B cell (primary cell): ENCODE data around the gene KCNJ5.

Experiments
- CTCF ChIP-seq: fragments of 200-600 bp; IDR thresholded peaks from one replicate; pipeline ENCODE4 v1.8.0; 2022; ENCODE audit warnings: antibody characterized with exemption, mild to moderate bottlenecking
- EZH2 ChIP-seq: IDR thresholded peaks from 2 replicates; pipeline ENCODE4 v1.6.1; 2012; ENCODE audit warnings: borderline replicate concordance, low read depth, mild to moderate bottlenecking, moderate library complexity, low read length; ENCODE audit not compliant: insufficient read depth, poor library complexity, severe bottlenecking

GRCh38 chr11:128964463-128964930, 73.3 kb downstream of the KCNJ5 start:
- TF ChIP-seq CTCF (no peak), EZH2 (no peak)
